Trophoblast cell (in vitro differentiated cells and primary cell): ENCODE results near the gene MC1R.
A peak's percentile ranks its signal among the peaks of the same experiment; 100 is the strongest.

Source experiments
- DNase-seq, 2 donors: peaks; one replicate each; pipeline ENCODE4 v3.0.0-alpha.2; 2016
- H2AFZ ChIP-seq: 2 replicates; pipeline ENCODE4 v1.6.1; 2013; ENCODE audit warnings: low read length, moderate library complexity, mild to moderate bottlenecking; ENCODE audit not compliant: insufficient read depth, poor library complexity
- H2AK5ac ChIP-seq: 2 replicates; pipeline ENCODE4 v1.6.1; 2013; ENCODE audit warnings: mild to moderate bottlenecking, low read length
- H2BK120ac ChIP-seq: 2 replicates; pipeline ENCODE4 v1.6.1; 2013; ENCODE audit warnings: low read length, mild to moderate bottlenecking, moderate library complexity; ENCODE audit not compliant: insufficient read depth, poor library complexity
- H2BK12ac ChIP-seq: 2 replicates; pipeline ENCODE4 v1.6.1; 2013; ENCODE audit warnings: mild to moderate bottlenecking, low read length, moderate library complexity
- H2BK5ac ChIP-seq: 2 replicates; pipeline ENCODE4 v1.6.1; 2013; ENCODE audit warnings: low read length, low read depth, moderate library complexity, mild to moderate bottlenecking; ENCODE audit not compliant: poor library complexity
- H3K14ac ChIP-seq: 2 replicates; pipeline ENCODE4 v1.6.1; 2013; ENCODE audit warnings: mild to moderate bottlenecking, low read length
- H3K18ac ChIP-seq: 2 replicates; pipeline ENCODE4 v1.6.1; 2013; ENCODE audit warnings: mild to moderate bottlenecking, low read length
- H3K23ac ChIP-seq: 2 replicates; pipeline ENCODE4 v1.6.1; 2013; ENCODE audit warnings: low read length
- H3K27ac ChIP-seq: 2 replicates; pipeline ENCODE4 v1.5.1; 2013; ENCODE audit warnings: low read depth, mild to moderate bottlenecking, inconsistent platforms, low read length, moderate library complexity
- H3K27me3 ChIP-seq: 2 replicates; pipeline ENCODE4 v1.6.1; 2013; ENCODE audit warnings: inconsistent platforms, mild to moderate bottlenecking, low read length, moderate library complexity; ENCODE audit not compliant: insufficient read depth
- H3K36me3 ChIP-seq, 2 experiments: 1 replicate in 1 of 2; 2 replicates in 1 of 2; pipeline ENCODE4 v1.6.1; 2013; ENCODE audit warnings: low read length in 2 of 2, mild to moderate bottlenecking in 2 of 2, moderate library complexity in 1 of 2; ENCODE audit not compliant: insufficient read depth in 2 of 2, control insufficient read depth in 1 of 2
- H3K4ac ChIP-seq: 2 replicates; pipeline ENCODE4 v1.6.1; 2013; ENCODE audit warnings: low read depth, mild to moderate bottlenecking, low read length, moderate library complexity
- H3K4me1 ChIP-seq, 2 experiments: 1 replicate in 1 of 2; 2 replicates in 1 of 2; pipeline ENCODE4 v1.6.1; 2013; ENCODE audit warnings: low read length in 2 of 2, mild to moderate bottlenecking in 2 of 2, moderate library complexity in 1 of 2; ENCODE audit not compliant: insufficient read depth in 2 of 2, control insufficient read depth in 1 of 2
- H3K4me2 ChIP-seq: 2 replicates; pipeline ENCODE4 v1.6.1; 2013; ENCODE audit warnings: inconsistent platforms, mild to moderate bottlenecking, low read length, moderate library complexity
- H3K4me3 ChIP-seq: 2 replicates; pipeline ENCODE4 v1.5.1; 2013; ENCODE audit warnings: mild to moderate bottlenecking, low read depth, low read length, inconsistent platforms
- H3K79me1 ChIP-seq: one replicate; pipeline ENCODE4 v1.6.1; 2013; ENCODE audit warnings: low read length
- H3K79me2 ChIP-seq: 2 replicates; pipeline ENCODE4 v1.6.1; 2013; ENCODE audit warnings: low read length, mild to moderate bottlenecking; ENCODE audit not compliant: control insufficient read depth, insufficient read depth, poor library complexity
- H3K9ac ChIP-seq: 2 replicates; pipeline ENCODE4 v1.6.1; 2013; ENCODE audit warnings: mild to moderate bottlenecking, low read length
- H3K9me3 ChIP-seq: 2 replicates; pipeline ENCODE4 v1.6.1; 2013; ENCODE audit warnings: low read depth, mild to moderate bottlenecking, control low read depth, inconsistent platforms, low read length; ENCODE audit not compliant: insufficient read depth
- H4K12ac ChIP-seq: 2 replicates; pipeline ENCODE4 v1.6.1; 2013; ENCODE audit warnings: low read depth, mild to moderate bottlenecking, low read length, moderate library complexity
- H4K8ac ChIP-seq: 2 replicates; pipeline ENCODE4 v1.6.1; 2013; ENCODE audit warnings: low read depth, mild to moderate bottlenecking, low read length, moderate library complexity
- H4K91ac ChIP-seq: one replicate; pipeline ENCODE4 v1.6.1; 2013; ENCODE audit warnings: low read depth, mild to moderate bottlenecking, low read length, moderate library complexity
- WGBS: extraction: QIAGEN DNeasy Blood & Tissue Kit; methylation state at CpG from one replicate; pipeline ENCODE4 v1.1.7; 2013; ENCODE audit warnings: missing lambda C conversion rate; ENCODE audit not compliant: insufficient read length, insufficient coverage; ENCODE audit errors: extremely low coverage; 5-methylcytosine and 5-hydroxymethylcytosine counted together

The MC1R gene

DNA sequence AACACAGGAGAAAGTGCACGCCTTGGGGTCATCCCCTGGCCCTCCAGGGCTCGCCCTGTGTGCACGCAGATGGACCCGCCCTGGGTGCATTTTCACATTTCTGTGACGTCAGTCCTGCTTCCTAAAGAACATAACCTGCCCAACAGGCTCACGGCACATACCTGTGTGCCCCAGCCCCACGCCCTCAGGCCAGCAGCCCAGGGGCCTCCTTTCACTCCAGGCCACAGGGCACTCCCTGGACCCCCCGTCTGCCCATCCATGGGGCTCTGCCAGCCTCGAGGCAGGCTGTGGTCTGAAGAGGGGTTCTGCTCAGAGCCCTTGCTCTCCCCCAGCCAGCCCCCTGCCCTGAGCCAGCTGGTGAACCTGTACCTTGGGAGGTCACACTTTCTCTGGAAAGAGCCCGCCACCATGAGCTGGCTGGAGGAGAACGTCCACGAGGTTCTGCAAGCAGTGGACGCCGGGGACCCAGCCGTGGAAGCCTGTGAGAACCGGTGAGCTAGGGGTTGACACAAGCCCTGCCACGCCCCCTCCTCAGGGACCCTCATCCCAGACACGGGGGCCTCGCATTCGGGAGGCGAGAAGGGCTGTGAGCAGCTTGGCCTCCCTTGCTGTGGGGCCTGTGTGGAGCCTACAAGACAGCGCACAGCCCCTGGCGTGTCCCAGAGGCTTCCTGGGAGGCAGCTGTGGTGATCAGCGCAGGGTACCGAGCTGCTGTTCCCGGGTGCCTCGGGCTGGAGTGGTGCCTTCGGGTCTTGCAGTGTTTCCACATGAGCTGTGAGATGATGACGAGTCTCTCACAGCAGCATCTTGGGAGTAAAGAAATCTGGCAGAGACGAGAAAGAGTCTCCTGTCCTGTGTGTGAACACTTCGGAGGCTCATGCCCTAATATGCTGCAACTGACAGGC lies 13.8 kb upstream of the MC1R start:
- no peak overlapping the region for H3K23ac ChIP-seq
- H4K91ac ChIP-seq = peak overlapping the region; percentile 79
- peak; percentile 96 to 97 for DNase-seq
- H3K9me3 ChIP-seq = peaks cover 12% of the 10 kb centered on the region
- peak overlapping the region; percentile 13 for H3K14ac ChIP-seq
- H3K79me2 ChIP-seq = no peaks in the 10 kb centered on the region
- H3K9ac ChIP-seq = no peak overlapping the region
- no peak overlapping the region for H3K4me2 ChIP-seq
- H3K18ac ChIP-seq = peak overlapping the region; percentile 4
- no peaks in the 10 kb centered on the region for H3K27me3 ChIP-seq
- peak overlapping the region; percentile 18 for H2BK5ac ChIP-seq
- H2AK5ac ChIP-seq = no peak overlapping the region
- WGBS = no CpG with 5 or more reads among the region's 31 CpGs
- peak overlapping the region; percentile 18 for H4K8ac ChIP-seq
- H3K4me1 ChIP-seq = peaks cover 7% of the 10 kb centered on the region in 2 experiments
- peak overlapping the region; percentile 19 for H2BK120ac ChIP-seq
- peaks cover 76 to 78% of the 10 kb centered on the region in 2 experiments for H3K36me3 ChIP-seq
- H4K12ac ChIP-seq = no peak overlapping the region
- no peak overlapping the region for H2AFZ ChIP-seq
- no peak overlapping the region for H3K4me3 ChIP-seq
- peak overlapping the region; percentile 66 for H3K27ac ChIP-seq
- peaks cover 12% of the 10 kb centered on the region for H3K79me1 ChIP-seq
- H2BK12ac ChIP-seq = no peak overlapping the region
- no peak overlapping the region for H3K4ac ChIP-seq

GRCh38 chr16:89905511-89906139 lies 13.0 kb upstream of the MC1R start:
- peak; percentile 32 to 48 for DNase-seq
- no peak overlapping the region for H3K4ac ChIP-seq
- H3K36me3 ChIP-seq = peaks cover 75 to 79% of the 10 kb centered on the region in 2 experiments
- peak overlapping the region; percentile 66 for H3K27ac ChIP-seq
- H3K14ac ChIP-seq = peak overlapping the region; percentile 21
- no peak overlapping the region for H3K9ac ChIP-seq
- no peak overlapping the region for H4K12ac ChIP-seq
- H3K18ac ChIP-seq = no peak overlapping the region
- no peak overlapping the region for H3K23ac ChIP-seq
- peak overlapping the region; percentile 59 for H2BK5ac ChIP-seq
- peaks cover 13% of the 10 kb centered on the region for H3K9me3 ChIP-seq
- H3K4me1 ChIP-seq = peaks cover 7% of the 10 kb centered on the region in 2 experiments
- no peaks in the 10 kb centered on the region for H3K27me3 ChIP-seq
- H2BK12ac ChIP-seq = no peak overlapping the region
- no peak overlapping the region for H3K4me3 ChIP-seq
- no peak overlapping the region for H3K4me2 ChIP-seq
- no peak overlapping the region for H2AFZ ChIP-seq
- no peak overlapping the region for H2AK5ac ChIP-seq
- no peaks in the 10 kb centered on the region for H3K79me2 ChIP-seq
- WGBS = no CpG with 5 or more reads among the region's 23 CpGs
- peak overlapping the region; percentile 61 for H4K91ac ChIP-seq
- H2BK120ac ChIP-seq = no peak overlapping the region
- H4K8ac ChIP-seq = peak overlapping the region; percentile 8
- peaks cover 12% of the 10 kb centered on the region for H3K79me1 ChIP-seq

DNA sequence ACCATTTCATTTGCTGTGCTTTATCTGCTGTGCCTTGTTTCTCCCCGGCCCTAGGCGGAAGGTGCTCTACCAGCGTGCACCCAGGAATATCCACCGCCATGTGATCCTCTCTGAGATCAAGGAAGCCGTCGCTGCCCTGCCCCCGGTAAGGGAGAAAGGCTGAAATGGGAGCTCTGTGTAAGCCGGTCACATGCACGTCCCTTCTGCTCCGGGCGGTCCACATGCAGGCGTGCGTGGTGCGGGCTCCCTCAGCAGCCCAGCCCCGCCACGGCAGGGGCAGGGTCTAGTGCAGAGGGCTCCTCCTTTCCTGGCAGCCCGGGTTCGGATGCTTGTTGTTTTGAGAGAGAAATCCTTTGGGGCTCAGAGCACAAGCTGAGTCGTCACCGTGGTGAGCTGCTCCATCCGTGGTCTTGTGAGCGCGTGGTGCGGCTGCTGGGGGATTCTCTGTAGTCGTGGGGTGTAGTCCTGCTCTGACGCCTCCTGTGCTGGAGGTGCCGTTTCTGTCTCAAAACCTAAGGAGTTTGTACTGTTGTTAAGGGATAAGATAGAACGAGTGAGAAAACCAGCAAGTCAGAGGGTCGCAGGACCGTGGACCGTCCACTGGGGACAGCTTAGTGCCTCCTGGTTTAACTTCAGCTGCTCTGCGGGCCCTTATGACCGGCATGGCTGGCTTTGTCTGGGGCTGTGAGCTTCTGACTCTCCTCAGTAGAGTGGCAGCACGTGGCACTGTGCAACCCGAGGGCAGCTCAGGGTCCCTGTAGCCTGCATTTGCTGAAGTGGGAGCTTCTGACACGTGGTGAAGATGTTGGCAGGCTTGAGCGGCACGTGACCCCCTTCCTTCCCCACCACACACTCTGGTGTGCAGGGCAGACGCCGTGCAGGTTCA lies 12.3 kb upstream of the MC1R start:
- no peak overlapping the region for H3K14ac ChIP-seq
- peak; percentile 49 to 64 for DNase-seq
- WGBS = no CpG with 5 or more reads among the region's 40 CpGs
- H2AFZ ChIP-seq = no peak overlapping the region
- H4K8ac ChIP-seq = no peak overlapping the region
- H3K4ac ChIP-seq = no peak overlapping the region
- H2BK120ac ChIP-seq = no peak overlapping the region
- H3K4me2 ChIP-seq = no peak overlapping the region
- H2AK5ac ChIP-seq = no peak overlapping the region
- peaks cover 13% of the 10 kb centered on the region for H3K9me3 ChIP-seq
- no peak overlapping the region for H3K18ac ChIP-seq
- H4K91ac ChIP-seq = peak overlapping the region; percentile 5
- peaks cover 7% of the 10 kb centered on the region in 2 experiments for H3K4me1 ChIP-seq
- no peak overlapping the region for H3K9ac ChIP-seq
- peaks cover 76 to 81% of the 10 kb centered on the region in 2 experiments for H3K36me3 ChIP-seq
- no peaks in the 10 kb centered on the region for H3K79me2 ChIP-seq
- no peak overlapping the region for H3K23ac ChIP-seq
- H2BK12ac ChIP-seq = no peak overlapping the region
- no peaks in the 10 kb centered on the region for H3K27me3 ChIP-seq
- H2BK5ac ChIP-seq = no peak overlapping the region
- no peak overlapping the region for H3K27ac ChIP-seq
- H4K12ac ChIP-seq = no peak overlapping the region
- H3K4me3 ChIP-seq = no peak overlapping the region
- peaks cover 12% of the 10 kb centered on the region for H3K79me1 ChIP-seq
